GM23248 (cell line): ENCODE data around the gene ATG7. TPM values are rescaled to one million over a fixed set of nuclear protein-coding genes. Genes with fewer than 3 reads are reported as not detected.
"Not testable (repeated sequence)": the region's sequence is repeated elsewhere in the genome, so short reads cannot be mapped to it uniquely, and the experiment has no call there.

ENCODE experiments used
- DNase-seq: peaks from one replicate; pipeline ENCODE4 v3.0.0-alpha.2; 2015
- H2AFZ ChIP-seq: fragments of 200-600 bp; sonication (generic); 2 replicates; pipeline ENCODE4 v1.6.1; 2016; ENCODE audit warnings: antibody characterized with exemption
- H3F3A ChIP-seq: fragments of 200-600 bp; sonication (generic); 2 replicates; pipeline ENCODE4 v1.6.1; 2016; ENCODE audit warnings: mild to moderate bottlenecking, antibody characterized with exemption, mixed run types; ENCODE audit not compliant: insufficient read depth
- H3K27ac ChIP-seq: fragments of 200-600 bp; sonication (generic); 2 replicates; pipeline ENCODE4 v1.5.1; 2016; ENCODE audit warnings: mild to moderate bottlenecking
- H3K27me3 ChIP-seq: fragments of 200-600 bp; sonication (generic); replicated peaks from 2 replicates; pipeline ENCODE4 v1.6.1; 2016; ENCODE audit warnings: mild to moderate bottlenecking; ENCODE audit not compliant: insufficient read depth
- H3K36me3 ChIP-seq: fragments of 200-600 bp; sonication (generic); 2 replicates; pipeline ENCODE4 v1.6.1; 2016; ENCODE audit warnings: low read depth, mild to moderate bottlenecking
- H3K4me1 ChIP-seq: fragments of 200-600 bp; sonication (generic); 2 replicates; pipeline ENCODE4 v1.6.1; 2016; ENCODE audit warnings: mild to moderate bottlenecking; ENCODE audit not compliant: insufficient read depth
- H3K4me2 ChIP-seq: fragments of 200-600 bp; sonication (generic); one replicate; pipeline ENCODE4 v1.6.1; 2016; ENCODE audit warnings: mild to moderate bottlenecking; ENCODE audit not compliant: unreplicated experiment
- H3K4me3 ChIP-seq: fragments of 200-600 bp; sonication (generic); 2 replicates; pipeline ENCODE4 v1.5.1; 2016; ENCODE audit warnings: mild to moderate bottlenecking
- H3K79me2 ChIP-seq: fragments of 200-600 bp; sonication (generic); 2 replicates; pipeline ENCODE4 v1.6.1; 2016; ENCODE audit warnings: mild to moderate bottlenecking; ENCODE audit not compliant: insufficient read depth
- H3K9ac ChIP-seq: fragments of 200-600 bp; sonication (generic); 2 replicates; pipeline ENCODE4 v1.6.1; 2016; ENCODE audit warnings: mild to moderate bottlenecking
- H3K9me2 ChIP-seq: fragments of 200-600 bp; sonication (generic); 2 replicates; pipeline ENCODE4 v1.6.1; 2016; ENCODE audit warnings: mixed run types, mild to moderate bottlenecking, moderate library complexity; ENCODE audit not compliant: insufficient read depth
- H3K9me3 ChIP-seq: fragments of 200-600 bp; sonication (generic); one replicate; pipeline ENCODE4 v1.6.1; 2017; ENCODE audit warnings: low read depth
- H4K20me1 ChIP-seq: fragments of 200-600 bp; sonication (generic); 2 replicates; pipeline ENCODE4 v1.6.0; 2016; ENCODE audit not compliant: insufficient read depth
- EZH2 ChIP-seq: fragments of 200-600 bp; sonication (generic); IDR thresholded peaks from 2 replicates; pipeline ENCODE4 v1.6.1; 2018; ENCODE audit warnings: antibody characterized with exemption, mild to moderate bottlenecking; ENCODE audit not compliant: insufficient read depth, poor library complexity, severe bottlenecking
- EZH2phosphoT487 ChIP-seq: fragments of 200-600 bp; sonication (generic); IDR thresholded peaks from 2 replicates; pipeline ENCODE4 v1.6.1; 2018; ENCODE audit warnings: antibody characterized with exemption, moderate library complexity, mild to moderate bottlenecking, low read depth; ENCODE audit not compliant: insufficient read depth
- WGBS, 2 experiments: methylation state at CpG; one replicate each; pipeline ENCODE4 v1.1.6; 2015 to 2017; ENCODE audit warnings: low lambda C conversion rate in 2 of 2, low coverage in 1 of 2; ENCODE audit errors: missing lambda C conversion rate in 2 of 2; 5-methylcytosine and 5-hydroxymethylcytosine counted together
- in situ Hi-C: fragments of 300-500 bp; cut with MboI; formaldehyde crosslinking; loops from 2 replicates; pipeline ENCODE4 v1.15.0; 2020
- polyA plus RNA-seq: library from polyadenylated mRNA; unstranded; fragments of >200 nt; fragmentation: Nextera tagmentation; extraction: Ambion mirVana; gene quantifications from 2 replicates; pipeline ENCODE4 v1.2.1, GENCODE V29; 2016
- total RNA-seq: library from RNA; depleted of rRNA; stranded (reverse); fragments of >200 nt; shearing (Covaris generic); gene quantifications from 2 replicates; pipeline ENCODE4 v1.2.3, GENCODE V29; 2014

ATG7 gene
- total and polyA plus RNA-seq, 2 experiments from 2014 or later, result 40.5 to 67.5 TPM

DNA sequence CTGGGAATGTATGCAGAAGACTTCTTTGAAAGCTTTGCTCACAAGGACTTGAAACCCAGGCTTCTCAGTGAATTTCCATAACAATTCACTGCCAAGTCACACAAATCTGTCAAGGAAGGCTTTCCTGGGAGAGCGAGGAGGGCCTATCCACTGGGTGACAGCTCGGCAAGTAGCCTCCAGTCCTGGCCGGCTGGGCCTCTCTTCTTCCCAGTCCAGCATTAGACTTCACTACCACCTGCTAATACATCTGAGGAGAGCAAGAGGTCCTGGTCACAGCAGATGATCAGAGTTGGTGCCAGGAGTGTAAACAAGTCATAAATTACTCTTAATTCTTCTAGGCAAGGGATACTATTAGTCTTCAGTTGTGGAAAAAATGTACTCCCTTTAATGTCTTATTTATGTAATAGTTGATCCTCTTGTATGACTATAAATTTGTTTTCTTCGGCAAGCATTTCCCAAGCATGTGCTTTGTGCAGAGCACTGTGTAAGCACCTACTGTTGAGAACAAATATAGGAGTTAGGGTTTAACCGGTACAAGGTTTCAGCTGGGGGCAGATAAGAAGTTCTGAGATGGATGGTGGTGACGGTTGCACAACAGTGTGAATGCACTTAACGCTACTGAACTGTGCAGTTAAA lies 208.6 kb downstream of the ATG7 start:
- H3K4me1 ChIP-seq, result peaks cover 23% of the 10 kb centered on the region
- no peak overlapping the region for H3K9ac ChIP-seq
- H3F3A ChIP-seq, result peaks cover 26% of the 10 kb centered on the region
- H3K27me3 ChIP-seq, result no peaks in the 10 kb centered on the region
- H3K9me3 ChIP-seq, result no peaks in the 10 kb centered on the region
- no peaks in the 10 kb centered on the region for H3K36me3 ChIP-seq
- H3K9me2 ChIP-seq, result no peaks in the 10 kb centered on the region
- no peaks in the 10 kb centered on the region for H3K79me2 ChIP-seq
- no peak overlapping the region for H3K4me2 ChIP-seq
- H2AFZ ChIP-seq, result no peak overlapping the region
- H4K20me1 ChIP-seq, result no peaks in the 10 kb centered on the region
- no peak overlapping the region for H3K27ac ChIP-seq
- no peak for TF ChIP-seq EZH2
- TF ChIP-seq EZH2phosphoT487, result no peak
- 88 to 89% methylated on average over 7 of the region's 7 CpGs for WGBS, 2 experiments
- no peak overlapping the region for H3K4me3 ChIP-seq
- DNase-seq, result no peak
- in situ Hi-C loops, result no loop called here

DNA sequence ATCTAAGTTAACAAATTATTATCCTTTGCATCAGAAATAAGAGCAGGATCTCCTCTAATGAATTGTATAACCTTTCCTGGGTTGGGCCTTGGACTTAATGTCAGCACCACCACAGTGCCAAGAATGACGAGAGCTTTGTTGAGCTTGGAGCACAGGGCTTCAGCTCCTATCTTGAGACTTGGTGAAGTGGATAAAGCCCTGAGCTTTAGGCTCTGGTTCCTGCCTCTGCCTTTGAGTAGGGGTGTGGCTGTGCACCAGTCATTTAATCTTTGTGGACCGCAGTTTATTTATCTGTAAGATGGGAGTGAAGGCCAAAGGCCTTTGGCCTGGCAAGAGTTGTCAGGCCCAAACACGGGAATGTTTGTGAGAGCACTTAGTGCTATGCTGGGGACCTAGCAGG lies 209.4 kb downstream of the ATG7 start:
- Histone ChIP-seq H3K9me3 (no peaks in the 10 kb centered on the region), H3K9me2 (no peaks in the 10 kb centered on the region), H3K9ac (no peak overlapping the region), H3K4me3 (no peak overlapping the region), H3K4me1 (peaks cover 23% of the 10 kb centered on the region), H3K36me3 (no peaks in the 10 kb centered on the region), H3K79me2 (no peaks in the 10 kb centered on the region), H4K20me1 (no peaks in the 10 kb centered on the region), H3K27me3 (no peaks in the 10 kb centered on the region), H3F3A (peaks cover 23% of the 10 kb centered on the region), H3K27ac (no peak overlapping the region), H3K4me2 (no peak overlapping the region), H2AFZ (no peak overlapping the region)
- 20 to 28% methylated on average over 3 of the region's 3 CpGs for WGBS, 2 experiments
- no peak for TF ChIP-seq EZH2
- TF ChIP-seq EZH2phosphoT487, result no peak
- in situ Hi-C loops, result no loop called here
- no peak for DNase-seq

DNA sequence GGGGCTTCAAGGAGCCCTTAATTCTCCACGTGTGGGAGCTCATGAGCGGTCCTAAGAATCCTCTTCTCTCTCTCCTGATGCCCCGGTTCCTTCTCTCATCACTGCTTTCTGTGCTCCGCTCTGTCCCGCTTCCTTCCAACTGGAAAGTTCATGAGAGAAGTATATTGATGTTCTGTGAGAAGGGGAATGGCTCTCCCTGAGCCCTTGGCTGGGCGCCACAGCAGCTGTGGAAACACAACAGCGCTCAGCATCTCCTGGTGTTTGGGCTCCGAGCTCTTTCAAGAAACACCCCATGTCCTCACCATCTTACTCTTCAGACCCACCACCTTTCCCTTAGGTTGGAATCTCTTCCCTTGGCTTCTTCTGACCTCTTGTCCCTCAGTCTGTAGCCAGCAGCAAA lies 209.8 kb downstream of the ATG7 start:
- Histone ChIP-seq H4K20me1 (no peaks in the 10 kb centered on the region), H3K9ac (no peak overlapping the region), H3K27ac (no peak overlapping the region), H3K4me2 (no peak overlapping the region), H3K9me3 (no peaks in the 10 kb centered on the region), H3K4me3 (no peak overlapping the region), H3F3A (peaks cover 18% of the 10 kb centered on the region), H3K4me1 (peaks cover 22% of the 10 kb centered on the region), H3K27me3 (no peaks in the 10 kb centered on the region), H3K9me2 (no peaks in the 10 kb centered on the region), H3K36me3 (no peaks in the 10 kb centered on the region), H3K79me2 (no peaks in the 10 kb centered on the region), H2AFZ (no peak overlapping the region)
- no peak for TF ChIP-seq EZH2
- no peak for TF ChIP-seq EZH2phosphoT487
- WGBS, 2 experiments, result 87 to 92% methylated on average over 8 of the region's 8 CpGs
- in situ Hi-C loops, result no loop called here
- DNase-seq, result no peak

DNA sequence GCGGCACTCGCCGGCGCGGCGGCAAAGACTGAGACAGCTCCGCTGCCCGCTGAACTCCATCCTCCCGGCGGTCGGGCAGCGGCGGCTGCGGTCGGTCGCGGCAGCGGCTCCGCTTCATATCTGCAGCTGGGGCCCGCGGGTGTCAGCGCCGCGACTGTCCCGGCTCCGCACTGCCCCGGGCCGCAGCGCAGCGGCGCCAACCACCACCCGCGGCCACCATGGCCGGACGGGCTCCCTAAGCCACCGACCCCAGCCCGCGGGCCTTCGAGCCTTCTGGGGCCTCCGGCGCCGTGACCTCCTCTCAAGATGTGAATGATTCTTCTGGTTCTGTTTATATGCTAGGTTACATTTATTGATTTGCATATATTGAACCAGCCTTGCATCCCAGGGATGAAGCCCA lies 216.2 kb downstream of the ATG7 start:
- H3K4me2 ChIP-seq, H3K9me3 ChIP-seq, H3K4me3 ChIP-seq, in situ Hi-C loops, H2AFZ ChIP-seq, H3K27ac ChIP-seq, H3K36me3 ChIP-seq, H3K4me1 ChIP-seq, H3F3A ChIP-seq, H4K20me1 ChIP-seq, H3K27me3 ChIP-seq, H3K9ac ChIP-seq, H3K9me2 ChIP-seq, H3K79me2 ChIP-seq, DNase-seq: not testable (repeated sequence)
- 94 to 98% methylated on average over 6 to 39 of the region's 42 CpGs for WGBS, 2 experiments
